Mammary epithelial cell (primary cell): ENCODE measurements around the gene SH3BGR.

Experiments
- CTCF ChIP-seq, 2 donors: IDR thresholded peaks in 1 of 2; conservative IDR thresholded peaks in 1 of 2; 2 replicates each; pipeline ENCODE4 v1.5.1; 2011 to 2012; ENCODE audit warnings: inconsistent platforms in 2 of 2, low read length in 2 of 2, mild to moderate bottlenecking in 2 of 2, control low read depth in 1 of 2, low read depth in 1 of 2; ENCODE audit not compliant: insufficient read depth in 1 of 2; ENCODE audit errors: extremely low read depth in 1 of 2
- EZH2 ChIP-seq: IDR thresholded peaks from 2 replicates; pipeline ENCODE4 v1.6.1; 2012; ENCODE audit warnings: low read length, inconsistent platforms, borderline replicate concordance

GRCh38 chr21:39472786-39473185 lies 21.0 kb downstream of the SH3BGR start:
- TF ChIP-seq CTCF (conservative IDR thresholded peaks at IDR 0.05 in 1 of 2, IDR thresholded peaks at IDR 0.05 in 1 of 2; ENCODE audit: extremely low read depth in 1 of 2, insufficient read depth in 1 of 2, low read depth in 1 of 2, low read length in 2 of 2) (no peak), EZH2 (no peak)
